ENCODE data around the gene RMDN3.
A peak's percentile ranks its signal among the peaks of the same experiment; 100 is the strongest.

RMDN3 gene

GRCh38 chr15:40754883-40755811, at the start of gene RMDN3:
TSS of gene RMDN3 (minus strand) at chr15:40755254. CDS start at chr15:40754783, 471 bp downstream.
- peak; percentile 90 for DNase-seq (ENCODE audit: low spot score)

DNA sequence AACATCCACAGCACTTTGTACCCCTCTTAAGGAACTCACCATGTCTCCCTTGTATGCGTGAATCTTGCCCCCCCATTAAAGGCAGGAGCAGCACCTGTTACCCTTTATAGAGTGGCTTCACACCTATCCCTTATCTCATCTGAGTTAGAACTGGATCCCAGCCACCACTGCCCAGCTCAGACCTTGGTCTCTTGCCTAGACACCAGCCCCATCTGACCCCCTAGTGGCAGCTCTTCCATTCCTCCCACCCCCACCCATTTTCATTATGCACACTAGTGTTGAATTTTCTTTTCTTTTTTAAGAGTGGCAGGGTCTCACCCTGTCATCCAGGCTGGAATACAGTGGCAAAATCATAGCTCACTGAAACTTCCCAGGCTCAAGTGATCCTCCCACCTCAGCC, 48.6 kb upstream of the RMDN3 start:
- DNase-seq (ENCODE audit: low spot score) = no peak

DNA sequence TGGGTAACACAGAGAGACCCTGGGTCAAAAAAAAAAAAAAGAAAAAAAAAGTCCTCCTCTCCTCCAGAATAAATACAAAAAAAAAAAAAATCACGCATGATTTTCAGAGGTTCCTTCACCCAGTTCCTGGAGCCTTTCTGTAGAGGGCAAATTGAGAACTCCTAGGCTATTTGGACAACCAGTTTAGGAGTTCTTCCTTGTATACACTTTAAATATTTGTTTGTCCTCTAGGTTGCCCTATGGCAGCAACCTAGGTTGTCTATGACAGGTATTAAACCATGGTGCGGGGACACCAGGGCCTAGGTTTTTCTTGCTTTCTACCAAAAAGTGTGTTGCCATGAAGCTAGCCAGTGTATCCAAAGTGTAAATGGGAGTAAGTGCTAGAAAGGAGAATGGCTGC, 48.0 kb upstream of the RMDN3 start:
- DNase-seq (ENCODE audit: low spot score) = no peak

DNA sequence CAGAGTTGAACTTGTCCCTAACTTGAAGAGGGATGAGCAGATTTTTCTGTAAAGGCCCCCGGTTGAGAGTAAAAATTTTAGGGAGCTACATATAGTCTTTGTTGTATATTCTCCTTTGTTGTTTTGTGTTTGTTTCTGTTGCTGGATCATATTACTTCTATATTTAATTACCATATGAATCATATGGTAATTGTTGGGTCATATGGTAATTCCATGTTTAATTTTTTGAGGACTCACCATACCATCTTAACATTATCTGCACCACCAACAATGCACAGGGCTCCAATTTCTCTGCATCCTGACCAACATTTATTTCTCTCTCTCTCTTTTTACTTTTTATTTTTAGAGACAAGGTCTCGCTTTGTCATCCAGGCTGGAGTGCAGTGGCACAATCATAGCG, 44.5 kb upstream of the RMDN3 start:
- no peak for DNase-seq (ENCODE audit: low spot score)

DNA sequence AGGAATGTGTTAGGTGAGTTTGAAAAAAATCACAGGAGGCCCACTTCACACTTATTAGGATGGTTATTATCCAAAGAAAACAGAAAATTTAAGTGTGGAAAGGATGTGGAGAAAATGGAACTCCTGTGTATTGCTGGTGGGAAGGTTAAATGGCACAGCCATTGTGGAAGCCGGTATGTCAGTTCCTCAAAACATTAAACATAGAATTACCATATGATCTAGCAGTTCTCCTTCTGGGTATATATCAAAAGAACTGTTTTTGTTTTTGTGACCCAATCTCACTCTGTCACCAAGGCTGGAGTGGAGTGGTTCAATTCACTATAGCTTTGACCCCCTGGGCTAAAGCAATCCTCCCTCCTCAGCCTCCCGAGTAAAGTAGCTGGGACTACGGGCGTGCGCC, 41.5 kb upstream of the RMDN3 start:
- no peak for DNase-seq (ENCODE audit: low spot score)

DNA sequence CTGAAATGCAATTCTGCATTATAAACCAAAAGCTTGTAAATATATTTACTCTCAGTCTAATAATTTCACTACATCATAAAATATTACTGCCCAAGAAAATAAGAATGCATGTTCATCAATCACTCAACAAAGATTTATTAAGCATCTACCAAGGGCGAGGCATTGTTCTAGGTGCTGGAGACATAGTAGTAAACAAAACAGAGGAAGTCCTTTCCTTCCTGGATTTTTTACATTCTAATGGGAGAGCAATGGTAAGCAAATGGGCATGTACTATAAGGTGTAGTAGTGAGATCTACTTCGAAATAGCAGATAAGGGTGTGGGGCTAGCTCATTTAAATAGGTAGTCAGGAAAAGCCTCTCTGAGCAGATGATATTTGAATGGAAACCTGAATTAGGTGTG, 41.0 kb upstream of the RMDN3 start:
- no peak for DNase-seq (ENCODE audit: low spot score)

DNA sequence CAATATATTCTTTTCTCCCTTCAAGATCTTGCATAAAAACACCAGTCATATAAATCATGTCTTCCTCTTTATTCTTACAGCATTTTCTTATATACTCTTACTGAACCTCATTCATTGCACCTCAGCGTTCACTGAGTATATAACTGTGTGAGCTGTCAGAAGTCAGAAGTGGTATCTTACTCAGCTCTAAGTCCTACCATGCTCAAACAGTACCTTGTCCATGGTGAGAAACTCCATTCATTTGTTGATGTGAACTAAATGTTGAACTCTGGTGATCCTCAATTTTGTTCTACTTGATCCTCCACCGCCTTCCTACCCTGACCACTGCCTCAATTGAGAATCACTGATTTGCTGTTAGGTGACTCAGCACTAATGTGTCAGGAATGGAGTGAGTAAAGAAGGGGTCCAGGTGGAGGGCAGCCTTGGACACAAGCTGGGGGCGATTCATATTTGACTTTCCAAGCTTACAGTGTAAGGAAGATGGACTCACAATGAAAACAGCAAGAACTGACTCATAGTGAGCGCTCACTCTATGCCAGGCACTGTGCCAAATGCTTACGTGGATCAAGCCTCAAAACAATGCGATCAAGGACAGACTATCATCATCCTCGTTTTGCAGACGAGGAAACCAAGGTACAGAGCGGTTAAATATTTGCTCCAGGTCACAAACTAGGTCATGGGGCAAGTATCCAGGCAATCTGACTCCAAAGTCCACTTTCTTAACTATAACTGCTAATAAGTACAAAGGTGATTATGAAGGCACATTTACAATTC, 38.3 kb upstream of the RMDN3 start:
- DNase-seq (ENCODE audit: low spot score) = no peak

GRCh38 chr15:40792394-40792793, 37.3 kb upstream of the RMDN3 start:
- DNase-seq (ENCODE audit: low spot score) = no peak

- no peak for DNase-seq (ENCODE audit: low spot score)
Measured at GRCh38 chr15:40790718-40791117, 35.7 kb upstream of the RMDN3 start.

- DNase-seq (ENCODE audit: low spot score) = no peak
Measured at GRCh38 chr15:40789999-40790398, 34.9 kb upstream of the RMDN3 start.

- DNase-seq (ENCODE audit: low spot score) = no peak
Measured at GRCh38 chr15:40789119-40789518, 34.1 kb upstream of the RMDN3 start.

DNA sequence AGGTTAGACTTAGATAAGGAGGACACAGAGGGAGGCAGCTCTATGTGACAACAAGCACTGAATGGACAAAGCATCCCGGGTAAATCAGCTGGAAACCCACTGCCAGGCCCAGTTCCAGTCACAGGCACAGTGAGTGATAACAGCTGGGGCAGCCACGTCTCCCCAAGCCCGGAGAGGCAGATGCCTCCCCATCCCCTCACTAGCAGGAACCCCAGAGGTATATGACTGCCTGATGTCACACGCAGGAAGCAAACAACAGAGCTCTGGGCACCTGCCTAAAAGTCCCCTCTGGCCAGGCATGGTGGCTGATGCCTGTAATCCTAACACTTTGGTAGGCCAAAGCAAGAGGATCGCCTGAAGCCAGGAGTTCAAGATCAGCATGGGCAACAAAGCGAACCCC, 32.9 kb upstream of the RMDN3 start:
- DNase-seq (ENCODE audit: low spot score) = no peak

DNA sequence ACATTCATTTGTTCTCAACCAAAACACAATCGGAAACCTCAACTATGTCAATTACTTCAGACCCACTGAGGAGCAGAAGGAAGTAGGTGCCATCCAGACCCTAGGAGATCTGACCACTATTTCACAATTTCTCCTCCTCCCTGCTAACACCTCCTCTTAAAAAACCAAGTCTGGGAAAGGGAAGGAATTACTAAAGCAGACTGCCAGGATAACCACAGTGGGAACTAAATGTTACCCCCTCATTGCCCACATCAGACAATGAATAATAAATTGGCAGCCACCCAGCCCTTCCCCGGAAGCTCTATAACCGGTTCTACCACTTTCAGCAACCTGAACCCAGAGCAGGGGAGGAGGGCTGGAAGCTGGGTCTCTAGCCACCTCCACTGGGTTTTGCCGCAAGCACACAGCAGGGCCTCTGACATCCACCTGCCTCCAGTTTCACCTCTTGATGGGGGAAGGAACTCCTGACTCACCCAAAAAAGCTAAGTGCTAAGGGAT, 32.3 kb upstream of the RMDN3 start:
- peak; percentile 54 for DNase-seq (ENCODE audit: low spot score)

- no peak for DNase-seq (ENCODE audit: low spot score)
Measured at GRCh38 chr15:40785814-40786213, 30.8 kb upstream of the RMDN3 start.

- no peak for DNase-seq (ENCODE audit: low spot score)
Measured at GRCh38 chr15:40785164-40785563, 30.1 kb upstream of the RMDN3 start.

DNA sequence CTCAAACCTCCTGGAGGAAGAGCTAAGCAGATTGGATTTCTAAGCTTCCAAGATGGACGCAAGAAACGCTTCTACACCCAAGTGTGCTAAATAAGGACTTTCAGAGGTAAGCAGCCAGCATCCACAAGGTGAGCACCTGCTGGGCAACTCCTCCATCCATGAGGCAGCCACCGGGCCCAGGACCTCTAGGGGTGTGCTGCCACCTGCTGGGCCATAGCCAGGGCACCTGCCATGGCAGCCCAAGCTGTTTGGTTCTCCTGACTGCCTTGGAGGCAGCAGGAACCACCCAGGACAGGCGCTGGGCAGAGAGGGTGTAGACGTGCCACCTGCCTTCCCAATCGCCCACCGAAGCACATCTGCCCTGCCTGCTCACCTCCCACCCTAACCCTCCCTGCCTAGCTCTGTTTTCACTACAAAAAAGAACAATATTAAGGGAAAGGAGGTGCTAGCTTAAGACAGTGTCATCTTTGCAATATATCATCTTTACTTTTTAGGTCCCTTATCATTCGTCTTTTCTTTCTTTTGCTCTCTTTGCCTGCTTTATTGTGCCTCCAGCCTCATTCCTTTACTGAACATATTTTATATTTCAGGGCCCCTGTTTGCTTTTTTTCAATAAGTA, 27.7 kb upstream of the RMDN3 start:
- DNase-seq (ENCODE audit: low spot score) = peak; percentile 78

DNA sequence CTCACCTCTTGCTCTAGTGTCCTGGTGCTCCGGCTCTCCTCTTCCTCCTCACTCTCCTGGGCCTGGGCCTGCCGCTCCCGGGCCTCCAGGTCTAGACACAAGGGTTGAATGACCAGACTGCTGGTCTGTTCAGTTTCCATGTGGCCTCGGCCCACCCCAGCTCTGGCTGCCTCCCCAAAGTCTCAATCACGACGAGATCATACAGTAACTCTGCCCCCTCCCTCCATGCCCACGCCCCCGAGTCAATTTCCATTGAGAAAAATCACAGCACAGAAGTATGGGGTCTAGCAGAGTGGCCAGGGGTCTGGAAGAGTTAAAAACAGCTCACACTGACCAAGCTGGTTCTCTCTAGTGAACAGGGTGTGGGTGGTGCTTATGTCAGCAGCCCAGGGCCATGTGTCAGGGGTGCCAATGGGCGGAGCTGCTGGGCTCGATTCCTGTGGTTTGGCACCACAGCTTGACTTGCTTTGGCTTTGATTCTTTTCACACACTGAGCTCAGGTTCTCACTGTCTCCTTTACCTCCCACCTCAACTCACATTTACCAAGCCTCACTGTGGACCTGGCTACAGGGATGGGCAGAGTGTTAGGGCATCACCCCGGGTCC, 21.6 kb upstream of the RMDN3 start:
- DNase-seq (ENCODE audit: low spot score) = peak; percentile 19

DNA sequence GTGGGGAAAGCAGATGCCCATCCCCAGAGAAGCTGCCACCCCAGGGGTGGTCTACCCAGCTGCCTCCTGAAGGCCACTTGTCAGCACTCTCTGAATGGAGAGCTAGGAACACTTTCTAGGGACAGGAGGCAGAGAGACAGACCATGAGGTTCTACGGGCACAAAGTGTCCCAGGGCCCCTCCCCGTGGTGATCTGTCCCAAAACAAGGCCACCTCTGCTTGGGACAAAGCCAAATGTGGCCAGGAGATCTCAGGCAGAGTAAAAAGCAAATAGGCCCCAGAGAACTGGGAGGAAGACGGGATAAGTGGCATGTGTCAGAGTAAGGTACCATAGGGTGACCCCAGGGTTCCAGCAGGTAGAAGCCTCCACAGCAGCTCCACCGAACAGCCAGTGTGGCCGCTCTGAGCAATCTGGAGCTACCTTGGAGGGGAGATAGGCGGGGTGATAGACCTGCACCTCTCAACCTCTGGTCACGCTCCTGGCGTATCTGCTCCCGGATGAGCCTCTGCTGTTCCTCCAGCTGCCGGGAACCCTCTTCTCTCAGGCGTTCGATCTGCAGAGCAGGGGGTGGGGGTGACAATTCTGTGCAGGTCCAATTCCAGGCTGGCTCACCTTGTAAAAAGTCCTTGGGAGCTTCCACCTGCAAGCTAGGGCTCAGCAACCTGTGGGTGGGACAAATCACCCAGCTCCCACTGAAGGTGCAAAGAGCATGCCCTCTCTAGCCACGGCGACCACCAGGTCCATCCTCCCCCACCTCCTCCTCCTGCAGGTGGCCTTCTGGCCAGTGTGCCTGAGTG, 20.9 kb upstream of the RMDN3 start:
- DNase-seq (ENCODE audit: low spot score) = no peak

- DNase-seq (ENCODE audit: low spot score) = no peak
Measured at GRCh38 chr15:40775007-40775406, 20.0 kb upstream of the RMDN3 start.

DNA sequence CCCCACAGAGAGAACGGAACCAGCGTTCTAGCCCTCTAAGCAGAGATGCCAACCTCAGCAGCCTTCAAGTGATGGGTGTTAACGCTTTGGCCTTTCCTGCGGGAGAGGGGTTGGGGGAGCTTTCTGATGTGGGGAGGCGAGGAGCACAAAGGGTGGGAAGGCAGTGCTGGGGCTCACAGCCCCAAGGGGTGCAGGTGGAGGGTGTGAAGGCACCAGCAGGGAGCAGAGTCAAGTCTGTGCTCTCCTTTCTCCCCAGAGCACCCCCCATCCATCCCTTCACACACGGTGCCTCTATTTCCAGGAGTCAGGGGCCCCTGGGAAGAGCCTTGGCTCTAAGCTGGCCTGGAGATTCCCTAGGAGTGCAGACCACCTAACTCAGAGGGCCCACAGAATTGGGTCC, 18.8 kb upstream of the RMDN3 start:
- no peak for DNase-seq (ENCODE audit: low spot score)

- no peak for DNase-seq (ENCODE audit: low spot score)
Measured at GRCh38 chr15:40773496-40773895, 18.4 kb upstream of the RMDN3 start.
